ENCODE measurements around the gene SLC25A39.
"Not testable (repeated sequence)": the region's sequence is repeated elsewhere in the genome, so short reads cannot be mapped to it uniquely, and the experiment has no call there.

SLC25A39 gene, protein sequence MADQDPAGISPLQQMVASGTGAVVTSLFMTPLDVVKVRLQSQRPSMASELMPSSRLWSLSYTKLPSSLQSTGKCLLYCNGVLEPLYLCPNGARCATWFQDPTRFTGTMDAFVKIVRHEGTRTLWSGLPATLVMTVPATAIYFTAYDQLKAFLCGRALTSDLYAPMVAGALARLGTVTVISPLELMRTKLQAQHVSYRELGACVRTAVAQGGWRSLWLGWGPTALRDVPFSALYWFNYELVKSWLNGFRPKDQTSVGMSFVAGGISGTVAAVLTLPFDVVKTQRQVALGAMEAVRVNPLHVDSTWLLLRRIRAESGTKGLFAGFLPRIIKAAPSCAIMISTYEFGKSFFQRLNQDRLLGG

DNA sequence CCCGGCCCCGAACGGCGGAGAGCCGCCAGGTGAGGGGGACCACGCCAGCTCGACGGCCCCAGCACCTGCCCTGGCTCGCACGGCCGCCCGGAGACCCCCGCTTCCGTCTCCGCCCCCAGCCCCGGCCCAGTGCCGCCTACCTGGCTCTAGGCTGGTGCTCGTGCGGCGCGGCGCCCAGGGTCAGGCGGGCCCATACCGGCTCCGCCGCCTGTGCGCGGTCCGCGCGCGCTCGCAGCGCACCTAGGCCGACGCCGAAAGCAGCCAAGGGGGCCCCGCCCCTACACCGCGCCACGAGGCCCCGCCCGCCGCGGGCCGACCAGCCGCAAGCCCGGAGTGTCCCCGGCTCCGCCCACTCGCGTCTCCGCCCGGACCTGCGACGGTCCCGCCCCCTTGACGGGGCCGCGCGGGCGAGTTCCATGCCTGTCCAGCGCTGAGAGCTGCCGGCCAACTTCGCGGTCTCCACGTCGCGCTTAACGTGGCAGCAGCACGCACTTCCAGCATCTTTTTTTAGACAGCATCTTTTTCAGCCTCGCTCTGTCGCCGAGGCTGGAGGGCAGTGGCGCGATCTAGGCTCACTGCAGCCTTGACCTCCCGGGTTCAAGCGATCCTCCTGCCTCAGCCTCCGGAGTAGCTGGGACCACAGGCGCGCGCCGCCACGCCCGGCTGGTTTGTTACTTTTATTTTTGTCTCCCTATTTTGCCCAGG is at the start of gene SLC25A39:
SLC25A39 (minus strand) TSS at position 253 of the 705 bp plus-strand sequence. CDS start 1,261 bp downstream, outside the sequence.
- Histone ChIP-seq H3K4me3 (ENCODE audit: low read depth, low read length) (peak within 1 kb of the TSS; percentile 88), H2AFZ (ENCODE audit: low read length, unreplicated experiment) (peak within 1 kb of the TSS; percentile 80), H3K27me3 (ENCODE audit: insufficient read depth, low read length) (no peaks in the 10 kb centered on the region), H3K36me3 (ENCODE audit: insufficient read depth, low read length) (no peaks in the 10 kb centered on the region; the same call in 1 of the 2 replicates), H3K27ac (ENCODE audit: low read depth, low read length) (peak within 1 kb of the TSS; percentile 64), H3K4me1 (ENCODE audit: control insufficient read depth, insufficient read depth, low read length, unreplicated experiment) (no peaks in the 10 kb centered on the region), H3K79me2 (ENCODE audit: control insufficient read depth, insufficient read depth, low read length, unreplicated experiment) (peaks cover 13% of the 10 kb centered on the region)

- Histone ChIP-seq H2AFZ (ENCODE audit: low read length, unreplicated experiment) (no peak overlapping the region), H3K27me3 (ENCODE audit: insufficient read depth, low read length) (peaks cover 11% of the 10 kb centered on the region), H3K27ac (ENCODE audit: low read depth, low read length) (no peak overlapping the region), H3K79me2 (ENCODE audit: control insufficient read depth, insufficient read depth, low read length, unreplicated experiment) (no peaks in the 10 kb centered on the region), H3K36me3 (ENCODE audit: insufficient read depth, low read length) (no peaks in the 10 kb centered on the region), H3K4me1 (ENCODE audit: control insufficient read depth, insufficient read depth, low read length, unreplicated experiment) (no peaks in the 10 kb centered on the region), H3K4me3 (ENCODE audit: low read depth, low read length) (no peak overlapping the region)
Measured at GRCh38 chr17:44372036-44372435, 47.4 kb upstream of the SLC25A39 start.

DNA sequence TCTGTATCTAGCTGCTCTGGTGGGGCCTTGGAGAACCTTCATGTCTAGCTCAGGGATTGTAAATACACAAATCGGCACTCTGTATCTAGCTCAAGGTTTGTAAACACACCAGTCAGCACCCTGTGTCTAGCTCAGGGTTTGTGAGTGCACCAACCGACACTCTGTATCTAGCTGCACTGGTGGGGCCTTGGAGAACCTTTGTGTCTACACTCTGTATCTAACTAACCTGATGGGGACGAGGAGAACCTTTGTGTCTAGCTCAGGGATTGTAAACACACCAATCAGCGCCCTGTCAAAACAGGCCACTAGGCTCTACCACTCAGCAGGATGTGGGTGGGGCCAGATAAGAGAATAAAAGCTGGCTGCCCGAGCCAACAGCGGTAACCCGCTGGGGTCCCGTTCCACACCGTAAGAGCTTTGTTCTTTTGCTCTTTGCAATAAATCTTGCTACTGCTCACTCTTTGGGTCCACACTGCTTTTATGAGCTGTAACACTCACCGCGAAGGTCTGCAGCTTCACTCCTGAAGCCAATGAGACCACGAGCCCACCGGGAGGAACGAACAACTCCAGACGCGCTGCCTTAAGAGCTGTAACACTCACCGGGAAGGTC is 44.9 kb upstream of the SLC25A39 start:
- not testable (repeated sequence) for H3K27ac ChIP-seq (ENCODE audit: low read depth, low read length); H3K79me2 ChIP-seq (ENCODE audit: control insufficient read depth, insufficient read depth, low read length, unreplicated experiment); H3K36me3 ChIP-seq (ENCODE audit: insufficient read depth, low read length); H3K4me1 ChIP-seq (ENCODE audit: control insufficient read depth, insufficient read depth, low read length, unreplicated experiment); H2AFZ ChIP-seq (ENCODE audit: low read length, unreplicated experiment); H3K4me3 ChIP-seq (ENCODE audit: low read depth, low read length)
- H3K27me3 ChIP-seq (ENCODE audit: insufficient read depth, low read length): peaks cover 31% of the 10 kb centered on the region

DNA sequence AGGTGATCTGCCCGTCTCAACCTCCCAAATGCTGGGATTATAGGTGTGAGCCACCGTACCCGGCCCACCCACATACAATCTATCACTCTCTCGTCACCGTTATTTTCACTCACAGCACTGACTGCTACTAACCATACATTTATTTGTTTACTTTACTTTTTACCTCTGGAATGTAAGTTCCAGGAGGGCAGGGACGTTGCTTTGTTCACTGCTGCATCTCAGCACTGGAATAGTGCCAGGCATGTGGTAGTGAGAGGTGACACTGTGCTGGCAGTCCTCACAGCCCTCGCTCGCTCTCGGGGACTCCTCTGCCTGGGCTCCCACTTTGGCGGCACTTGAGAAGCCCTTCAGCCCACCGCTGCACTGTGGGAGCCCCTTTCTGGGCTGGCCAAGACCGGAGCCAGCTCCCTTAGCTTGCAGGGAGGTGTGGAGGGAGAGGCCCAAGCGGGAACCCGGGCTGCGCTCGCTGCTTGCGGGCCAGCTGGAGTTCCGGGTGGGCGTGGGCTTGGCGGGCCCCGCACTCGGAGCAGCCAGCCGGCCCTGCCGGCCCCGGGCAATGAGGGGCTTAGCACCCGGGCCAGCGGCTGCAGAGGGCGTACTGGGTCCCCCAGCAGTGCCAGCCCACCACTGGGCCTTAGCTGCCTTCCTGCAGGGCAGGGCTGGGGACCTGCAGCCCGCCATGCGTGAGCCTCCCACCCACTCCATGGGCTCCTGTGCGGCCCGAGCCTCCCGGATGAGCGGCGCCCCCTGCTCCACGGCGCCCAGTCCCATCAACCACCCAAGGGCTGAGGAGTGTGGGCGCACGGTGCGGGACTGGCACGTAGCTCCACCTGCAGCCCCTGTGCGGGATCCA is 44.0 kb upstream of the SLC25A39 start:
- H3K27ac ChIP-seq (ENCODE audit: low read depth, low read length); H3K36me3 ChIP-seq (ENCODE audit: insufficient read depth, low read length); H3K79me2 ChIP-seq (ENCODE audit: control insufficient read depth, insufficient read depth, low read length, unreplicated experiment); H3K4me1 ChIP-seq (ENCODE audit: control insufficient read depth, insufficient read depth, low read length, unreplicated experiment); H3K4me3 ChIP-seq (ENCODE audit: low read depth, low read length); H2AFZ ChIP-seq (ENCODE audit: low read length, unreplicated experiment): not testable (repeated sequence)
- peaks cover 31% of the 10 kb centered on the region for H3K27me3 ChIP-seq (ENCODE audit: insufficient read depth, low read length)

DNA sequence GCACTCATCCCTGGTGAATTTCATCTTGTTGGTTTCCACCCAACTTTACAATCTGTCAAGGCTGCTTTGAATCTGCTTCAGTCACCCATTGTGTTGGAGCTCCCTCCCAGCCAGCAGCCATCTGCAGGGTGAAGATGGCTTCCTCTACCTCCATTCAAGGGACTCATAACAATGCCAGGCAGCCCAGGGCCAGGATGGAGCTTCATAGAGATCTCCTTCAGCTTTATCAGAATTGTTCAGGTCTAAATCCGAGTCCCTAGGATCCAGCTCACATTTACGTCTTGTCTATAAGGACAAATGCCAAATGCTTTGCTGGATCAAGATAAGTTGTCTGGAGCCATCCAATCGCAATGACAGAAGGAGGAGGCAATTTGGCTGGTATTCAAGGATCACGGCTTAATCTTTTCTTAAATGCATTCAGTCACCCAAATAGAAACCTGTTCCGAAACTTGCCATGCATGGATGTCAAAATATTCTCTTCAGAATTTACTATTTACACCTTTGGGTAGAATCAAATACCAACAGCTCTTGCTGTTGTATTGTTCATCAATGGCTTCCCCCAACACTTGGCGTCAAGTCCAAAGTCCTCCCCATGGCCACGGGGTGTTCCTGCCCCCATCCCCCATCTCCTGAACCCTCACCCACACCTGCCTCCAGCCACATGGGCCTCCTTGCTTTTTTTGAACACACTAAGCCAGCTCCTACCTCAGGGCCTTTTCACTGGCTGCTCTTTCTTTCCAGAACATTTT is 42.8 kb upstream of the SLC25A39 start:
- Histone ChIP-seq H3K79me2 (ENCODE audit: control insufficient read depth, insufficient read depth, low read length, unreplicated experiment) (no peaks in the 10 kb centered on the region), H3K4me3 (ENCODE audit: low read depth, low read length) (no peak overlapping the region), H3K4me1 (ENCODE audit: control insufficient read depth, insufficient read depth, low read length, unreplicated experiment) (no peaks in the 10 kb centered on the region), H3K27ac (ENCODE audit: low read depth, low read length) (no peak overlapping the region), H3K27me3 (ENCODE audit: insufficient read depth, low read length) (peaks cover 31% of the 10 kb centered on the region), H3K36me3 (ENCODE audit: insufficient read depth, low read length) (no peaks in the 10 kb centered on the region), H2AFZ (ENCODE audit: low read length, unreplicated experiment) (no peak overlapping the region)

DNA sequence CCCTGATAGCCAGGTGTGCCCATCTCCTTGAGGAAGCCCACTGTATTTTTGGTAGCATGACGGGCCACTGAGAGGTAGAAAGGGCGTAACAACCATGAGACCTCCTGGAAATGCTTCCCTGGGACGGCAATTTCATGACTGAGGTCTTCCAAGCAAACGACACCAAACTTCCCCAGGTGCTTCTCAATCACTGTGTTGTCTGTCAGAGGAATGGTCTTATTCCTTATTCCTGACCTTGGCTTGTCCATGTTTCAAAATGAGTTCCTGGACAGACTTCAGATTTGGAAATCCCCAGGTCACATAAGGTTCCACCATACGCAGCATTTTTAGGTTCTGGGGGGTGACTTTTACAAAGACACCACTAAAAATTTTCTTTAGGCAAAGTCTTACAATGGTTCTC is 40.4 kb upstream of the SLC25A39 start:
- H3K36me3 ChIP-seq (ENCODE audit: insufficient read depth, low read length); H3K79me2 ChIP-seq (ENCODE audit: control insufficient read depth, insufficient read depth, low read length, unreplicated experiment); H2AFZ ChIP-seq (ENCODE audit: low read length, unreplicated experiment); H3K27ac ChIP-seq (ENCODE audit: low read depth, low read length); H3K4me3 ChIP-seq (ENCODE audit: low read depth, low read length): not testable (repeated sequence)
- peaks cover 13% of the 10 kb centered on the region for H3K4me1 ChIP-seq (ENCODE audit: control insufficient read depth, insufficient read depth, low read length, unreplicated experiment)
- H3K27me3 ChIP-seq (ENCODE audit: insufficient read depth, low read length): peaks cover 28% of the 10 kb centered on the region

- no peaks in the 10 kb centered on the region for H3K79me2 ChIP-seq (ENCODE audit: control insufficient read depth, insufficient read depth, low read length, unreplicated experiment)
- peak within 1 kb of the TSS; percentile 91 for H2AFZ ChIP-seq (ENCODE audit: low read length, unreplicated experiment)
- H3K36me3 ChIP-seq (ENCODE audit: insufficient read depth, low read length): no peaks in the 10 kb centered on the region
- peak within 1 kb of the TSS; percentile 82 for H3K4me3 ChIP-seq (ENCODE audit: low read depth, low read length)
- peaks cover 28% of the 10 kb centered on the region for H3K27me3 ChIP-seq (ENCODE audit: insufficient read depth, low read length)
- H3K4me1 ChIP-seq (ENCODE audit: control insufficient read depth, insufficient read depth, low read length, unreplicated experiment): peaks cover 13% of the 10 kb centered on the region
- no peak within 1 kb of the TSS for H3K27ac ChIP-seq (ENCODE audit: low read depth, low read length)
Measured at GRCh38 chr17:44363613-44364159, 39.1 kb upstream of the SLC25A39 start, which contains the start of gene FAM171A2. Gene FAM171A2 (minus strand): TSS chr17:44363853. CDS start chr17:44363714, 139 bp downstream.

GRCh38 chr17:44362949-44363612 is 38.5 kb upstream of the SLC25A39 start:
- H3K27ac ChIP-seq (ENCODE audit: low read depth, low read length): no peak overlapping the region
- peaks cover 13% of the 10 kb centered on the region for H3K4me1 ChIP-seq (ENCODE audit: control insufficient read depth, insufficient read depth, low read length, unreplicated experiment)
- H3K36me3 ChIP-seq (ENCODE audit: insufficient read depth, low read length): no peaks in the 10 kb centered on the region

GRCh38 chr17:44362459-44362948 is 37.9 kb upstream of the SLC25A39 start:
- peak overlapping the region; percentile 82 for H3K4me3 ChIP-seq (ENCODE audit: low read depth, low read length)
- peaks cover 13% of the 10 kb centered on the region for H3K4me1 ChIP-seq (ENCODE audit: control insufficient read depth, insufficient read depth, low read length, unreplicated experiment)
- no peaks in the 10 kb centered on the region for H3K36me3 ChIP-seq (ENCODE audit: insufficient read depth, low read length)
- peak overlapping the region; percentile 89 for H2AFZ ChIP-seq (ENCODE audit: low read length, unreplicated experiment)
- H3K27me3 ChIP-seq (ENCODE audit: insufficient read depth, low read length): peaks cover 25% of the 10 kb centered on the region
- no peaks in the 10 kb centered on the region for H3K79me2 ChIP-seq (ENCODE audit: control insufficient read depth, insufficient read depth, low read length, unreplicated experiment)
- H3K27ac ChIP-seq (ENCODE audit: low read depth, low read length): no peak overlapping the region

More at GRCh38 chr17:44362949-44363612, 38.5 kb upstream of the SLC25A39 start:
- Histone ChIP-seq H3K4me3 (ENCODE audit: low read depth, low read length) (peak overlapping the region; percentile 82), H3K79me2 (ENCODE audit: control insufficient read depth, insufficient read depth, low read length, unreplicated experiment) (no peaks in the 10 kb centered on the region), H3K27me3 (ENCODE audit: insufficient read depth, low read length) (peaks cover 28% of the 10 kb centered on the region), H2AFZ (ENCODE audit: low read length, unreplicated experiment) (peak overlapping the region; percentile 89)
